ENCODE results near the gene CMTM6. TPM values are rescaled to one million over a fixed set of nuclear protein-coding genes. Genes with fewer than 3 reads are reported as not detected.

Gene CMTM6
- total and polyA plus RNA-seq, 12 donors, result 8.5 to 23.8 (median 11.0) TPM

DNA sequence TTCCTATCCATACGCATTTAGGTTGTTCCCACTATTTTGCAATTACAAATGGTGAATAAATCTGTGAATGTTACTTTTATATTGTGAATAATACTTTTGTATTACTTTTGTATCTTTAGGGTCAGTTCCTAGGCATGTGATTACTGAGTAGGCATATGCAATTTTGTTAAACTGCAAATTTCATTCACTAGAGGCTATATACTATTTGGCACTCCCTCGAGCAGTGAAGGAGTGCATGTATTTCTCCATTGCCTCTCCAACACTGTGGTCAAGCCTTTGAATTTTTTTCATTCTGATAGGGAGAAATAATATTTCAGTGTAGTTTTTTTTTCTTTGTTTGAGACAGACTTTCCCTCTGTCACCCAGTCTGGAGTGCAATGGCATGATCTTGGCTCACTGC lies 8.4 kb upstream of the CMTM6 start:
- ATAC-seq (no peak), DNase-seq (no peak)
- no peak for TF ChIP-seq CTCF (IDR thresholded peaks at IDR 0.05)
- H3K36me3 ChIP-seq, result no peaks in the 10 kb centered on the region
- H3K27me3 ChIP-seq, result no peaks in the 10 kb centered on the region
- intact Hi-C loops (cut with DNase I), result loop anchor here in 8 of 10 donors (2.0 to 10.0 kb wide), 9 partner anchors 56 to 424 kb away; partner anchors contain the start of gene DYNC1LI1 (in 1 of the 8)
- no peak overlapping the region for H3K4me3 ChIP-seq
- no peaks in the 10 kb centered on the region for H3K9me3 ChIP-seq
- H3K27ac ChIP-seq, result no peak overlapping the region
- WGBS, 2 donors, result 85 to 86% methylated on average over 2 of the region's 2 CpGs
- peaks cover 0 to 7% (median 0%) of the 10 kb centered on the region in 9 donors for H3K4me1 ChIP-seq

- peaks cover 0 to 7% (median 0%) of the 10 kb centered on the region in 9 donors for H3K4me1 ChIP-seq
- no peaks in the 10 kb centered on the region for H3K27me3 ChIP-seq
- H3K9me3 ChIP-seq, result no peaks in the 10 kb centered on the region
- H3K4me3 ChIP-seq, result no peak overlapping the region
- no peaks in the 10 kb centered on the region for H3K36me3 ChIP-seq
- no peak overlapping the region for H3K27ac ChIP-seq
- intact Hi-C loops (cut with DNase I), result loop anchor here in 9 of 10 donors (1.0 to 10.0 kb wide), 10 partner anchors 57 to 425 kb away; partner anchors contain the start of gene DYNC1LI1 (in 1 of the 9)
- peak; percentile 49 to 88 (median 77) for TF ChIP-seq CTCF (IDR thresholded peaks at IDR 0.05)
- ATAC-seq (peak; percentile 84 to 96 (median 94)), DNase-seq (peak in 1 of 2 donors; percentile 78)
- WGBS, 2 donors, result 26 to 31% methylated on average over 3 of the region's 3 CpGs
Measured at GRCh38 chr3:32510075-32510724, 7.5 kb upstream of the CMTM6 start.

DNA sequence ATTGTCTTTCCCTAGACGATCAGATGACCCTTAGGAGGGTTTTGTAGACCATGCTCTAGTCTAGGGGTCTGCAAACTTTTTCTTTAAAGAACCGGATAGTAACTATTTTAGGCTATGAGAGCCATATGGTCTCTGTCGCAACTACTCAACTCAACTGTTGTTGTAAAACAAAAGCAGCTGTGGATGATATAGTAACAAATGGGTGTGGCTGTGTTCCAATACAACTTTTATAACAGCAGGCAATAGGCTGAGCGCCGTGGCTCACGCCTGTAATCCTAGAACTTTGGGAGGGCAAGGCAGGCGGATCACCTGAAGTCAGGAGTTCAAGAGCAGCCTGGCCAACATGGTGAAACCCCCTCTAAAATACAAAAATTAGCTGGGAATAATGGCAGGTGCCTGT lies 6.1 kb upstream of the CMTM6 start:
- H3K27ac ChIP-seq, result no peak overlapping the region
- H3K27me3 ChIP-seq, result no peaks in the 10 kb centered on the region
- no peak overlapping the region for H3K4me3 ChIP-seq
- H3K9me3 ChIP-seq, result no peaks in the 10 kb centered on the region
- H3K4me1 ChIP-seq, result peaks cover 0 to 7% (median 0%) of the 10 kb centered on the region in 9 donors
- no peak for ATAC-seq
- no peaks in the 10 kb centered on the region for H3K36me3 ChIP-seq
- WGBS, 2 donors, result 70 to 78% methylated on average over 7 of the region's 7 CpGs
- intact Hi-C loops (cut with DNase I), result loop anchor here in 3 of 10 donors (2.0 to 10.0 kb wide), 2 partner anchors 66 to 156 kb away; partner anchors contain the start of gene DYNC1LI1 (in 3 of the 3)
- TF ChIP-seq CTCF (IDR thresholded peaks at IDR 0.05), result no peak
- no peak for DNase-seq

- Histone ChIP-seq H3K9me3 (no peaks in the 10 kb centered on the region), H3K4me3 (no peak overlapping the region), H3K27me3 (no peaks in the 10 kb centered on the region), H3K27ac (no peak overlapping the region), H3K36me3 (no peaks in the 10 kb centered on the region), H3K4me1 (peaks cover 0 to 17% (median 7%) of the 10 kb centered on the region in 9 donors)
- DNase-seq (no peak), ATAC-seq (no peak)
- intact Hi-C loops (cut with DNase I), result loop anchor here in 4 of 10 donors (2.0 to 10.0 kb wide), 2 partner anchors 68 to 158 kb away; partner anchors contain the start of gene DYNC1LI1 (in 3 of the 4)
- TF ChIP-seq CTCF (IDR thresholded peaks at IDR 0.05), result no peak
- WGBS, 2 donors, result 68 to 74% methylated on average over 4 of the region's 4 CpGs
Measured at GRCh38 chr3:32506466-32506865, 3.8 kb upstream of the CMTM6 start.

All from heart right ventricle (tissue), 16 donors.